Right lobe of liver (tissue), 6 donors: ENCODE results near the gene ACVRL1. TPM values are rescaled to one million over a fixed set of nuclear protein-coding genes. Genes with fewer than 3 reads are reported as not detected.

Source experiments
- ATAC-seq, 4 donors: fragments of 200-7000 bp; cut with Tn5 transposase; one replicate each; pipeline ENCODE4 v1.9.1; 2020; ENCODE audit warnings: mild to moderate bottlenecking in 4 of 4, moderate library complexity in 4 of 4
- DNase-seq, 3 donors: peaks; one replicate each; pipeline ENCODE4 v3.0.0-alpha.2; 2020
- H3K27ac ChIP-seq, 3 donors: fragments of 200-600 bp; one replicate each; pipeline ENCODE4 v1.8.0; 2022
- H3K27me3 ChIP-seq, 2 donors: fragments of 200-600 bp; one replicate each; pipeline ENCODE4 v1.8.0; 2022
- H3K36me3 ChIP-seq, 4 donors: fragments of 200-600 bp; sonication (generic) in 1 of 4; one replicate each; pipeline versions ENCODE4 v1.5.1 to v1.8.0; 2017 to 2022; ENCODE audit warnings: control low read depth in 1 of 4
- H3K4me1 ChIP-seq, 4 donors: fragments of 200-600 bp; sonication (generic) in 1 of 4; one replicate each; pipeline versions ENCODE4 v1.5.1 to v1.8.0; 2017 to 2022; ENCODE audit warnings: control low read depth in 1 of 4
- H3K4me3 ChIP-seq, 3 donors: fragments of 200-600 bp; one replicate each; pipeline ENCODE4 v1.8.0; 2022
- H3K9me3 ChIP-seq, 4 donors: fragments of 200-600 bp; sonication (generic) in 1 of 4; one replicate each; pipeline versions ENCODE4 v1.5.1 to v1.8.0; 2017 to 2022; ENCODE audit warnings: control low read depth in 1 of 4
- POLR2A ChIP-seq: fragments of 450-650 bp; IDR thresholded peaks from one replicate; pipeline ENCODE4 v1.6.1; 2017; ENCODE audit warnings: antibody characterized with exemption, mild to moderate bottlenecking
- WGBS: methylation state at CpG from one replicate; pipeline ENCODE4 v1.1.6; 2018; ENCODE audit warnings: low coverage, low lambda C conversion rate; ENCODE audit not compliant: insufficient coverage; ENCODE audit errors: missing lambda C conversion rate; 5-methylcytosine and 5-hydroxymethylcytosine counted together
- intact Hi-C, 2 donors: fragments of 100-400 bp; cut with DNase I; formaldehyde crosslinking; loops; one replicate each; pipeline versions ENCODE4 v1.11.2 to v1.14.1; 2022
- total RNA-seq, 6 experiments: library from RNA; depleted of rRNA in 2 of 6; stranded (reverse); fragments of >200 nt in 2 of 6; fragmentation: NEBNext Ultra II Directional in 3 of 6; extraction: Animal tissue kit (Norgen Biotek cat#: 25700) in 3 of 6; gene quantifications; one replicate each; pipeline versions ENCODE4 v1.1.0 to v1.2.4, GENCODE V29; 2016 to 2023
- TF ChIP-seq, protein P1 (sequence below), 4 donors: fragments of 200-600 bp in 3 of 4; fragments of 450-650 bp in 1 of 4; IDR thresholded peaks; one replicate each; pipeline versions ENCODE4 v1.5.1 to v1.8.0; 2016 to 2022; ENCODE audit warnings: antibody characterized with exemption in 4 of 4, mild to moderate bottlenecking in 2 of 4
- donor health status: DM: no; HTN: yes; CAD: no.
- donor health status: DM: no; HTN: no; CAD: no.
- donor health status: DM: no; HTN: no; CAD: no.
- donor health status: DM: no; HTN: yes; CAD: no.
- donor health status: DM: no; HTN: yes; CAD: no.

ACVRL1 gene
- total RNA-seq, 6 experiments from 2014 or later: 2.9 to 10.7 (median 6.2) TPM

DNA sequence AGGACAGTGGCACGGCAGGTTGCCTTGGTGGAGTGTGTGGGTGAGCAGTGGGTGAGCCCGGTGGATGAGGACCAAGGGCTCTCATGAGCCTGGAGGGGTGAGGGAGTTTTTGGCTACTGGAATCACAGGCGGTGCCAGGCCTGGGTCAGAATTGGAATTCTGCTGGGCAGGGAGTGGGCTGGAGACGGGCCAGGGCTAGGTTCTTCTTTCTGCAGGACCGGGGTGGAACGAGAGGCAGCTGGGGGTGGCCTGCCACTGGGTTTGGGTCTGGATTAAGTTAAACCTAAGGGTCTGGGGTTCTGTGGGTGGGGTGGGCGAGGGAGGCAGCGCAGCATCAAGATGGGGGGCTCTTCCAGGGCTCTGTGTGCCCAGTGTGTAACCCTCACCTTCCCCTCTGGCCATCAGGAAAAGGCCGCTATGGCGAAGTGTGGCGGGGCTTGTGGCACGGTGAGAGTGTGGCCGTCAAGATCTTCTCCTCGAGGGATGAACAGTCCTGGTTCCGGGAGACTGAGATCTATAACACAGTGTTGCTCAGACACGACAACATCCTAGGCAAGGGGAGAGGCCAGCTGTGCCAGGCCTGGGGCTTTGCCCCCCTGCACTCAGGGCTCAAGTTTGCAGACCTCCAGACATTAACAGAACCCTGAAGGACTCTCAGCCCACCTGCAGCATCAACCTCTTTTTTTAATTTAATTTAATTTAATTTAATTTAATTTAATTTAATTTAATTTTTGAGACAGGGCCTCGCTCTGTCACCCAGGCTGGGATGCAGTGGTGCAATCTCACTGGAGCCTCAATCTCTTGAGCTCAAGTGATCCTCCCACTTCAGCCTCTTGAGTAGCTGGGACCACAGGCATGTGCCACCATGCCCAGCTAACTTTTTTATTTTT lies 7.0 kb downstream of the ACVRL1 start:
- H3K4me3 ChIP-seq: no peak overlapping the region
- intact Hi-C loops: no loop called here

DNA sequence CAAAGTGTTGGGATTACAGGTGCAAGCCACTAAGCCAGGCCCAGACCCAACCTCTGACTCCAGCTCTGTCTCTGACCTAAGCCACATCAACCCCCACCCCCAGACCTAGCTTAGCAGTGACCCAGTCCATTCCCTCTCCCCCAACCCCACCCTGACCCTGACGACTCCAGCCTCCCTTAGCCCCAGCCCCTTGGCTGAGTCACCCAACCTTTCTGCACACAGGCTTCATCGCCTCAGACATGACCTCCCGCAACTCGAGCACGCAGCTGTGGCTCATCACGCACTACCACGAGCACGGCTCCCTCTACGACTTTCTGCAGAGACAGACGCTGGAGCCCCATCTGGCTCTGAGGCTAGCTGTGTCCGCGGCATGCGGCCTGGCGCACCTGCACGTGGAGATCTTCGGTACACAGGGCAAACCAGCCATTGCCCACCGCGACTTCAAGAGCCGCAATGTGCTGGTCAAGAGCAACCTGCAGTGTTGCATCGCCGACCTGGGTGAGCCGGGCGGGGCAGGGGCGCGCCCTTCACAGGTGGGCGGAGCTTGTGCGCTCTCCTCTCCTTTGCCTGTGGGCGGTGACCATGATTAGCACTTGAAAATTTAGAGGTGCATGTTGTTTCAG lies 7.8 kb downstream of the ACVRL1 start:
- no peak overlapping the region for H3K4me3 ChIP-seq
- ATAC-seq (no peak), DNase-seq (peak in 1 of 3 donors; percentile 18)
- no peaks in the 10 kb centered on the region for H3K9me3 ChIP-seq
- WGBS: 86% methylated on average over 2 of the region's 28 CpGs
- TF ChIP-seq POLR2A: no peak
- TF ChIP-seq, protein P1, sequence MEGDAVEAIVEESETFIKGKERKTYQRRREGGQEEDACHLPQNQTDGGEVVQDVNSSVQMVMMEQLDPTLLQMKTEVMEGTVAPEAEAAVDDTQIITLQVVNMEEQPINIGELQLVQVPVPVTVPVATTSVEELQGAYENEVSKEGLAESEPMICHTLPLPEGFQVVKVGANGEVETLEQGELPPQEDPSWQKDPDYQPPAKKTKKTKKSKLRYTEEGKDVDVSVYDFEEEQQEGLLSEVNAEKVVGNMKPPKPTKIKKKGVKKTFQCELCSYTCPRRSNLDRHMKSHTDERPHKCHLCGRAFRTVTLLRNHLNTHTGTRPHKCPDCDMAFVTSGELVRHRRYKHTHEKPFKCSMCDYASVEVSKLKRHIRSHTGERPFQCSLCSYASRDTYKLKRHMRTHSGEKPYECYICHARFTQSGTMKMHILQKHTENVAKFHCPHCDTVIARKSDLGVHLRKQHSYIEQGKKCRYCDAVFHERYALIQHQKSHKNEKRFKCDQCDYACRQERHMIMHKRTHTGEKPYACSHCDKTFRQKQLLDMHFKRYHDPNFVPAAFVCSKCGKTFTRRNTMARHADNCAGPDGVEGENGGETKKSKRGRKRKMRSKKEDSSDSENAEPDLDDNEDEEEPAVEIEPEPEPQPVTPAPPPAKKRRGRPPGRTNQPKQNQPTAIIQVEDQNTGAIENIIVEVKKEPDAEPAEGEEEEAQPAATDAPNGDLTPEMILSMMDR (IDR thresholded peaks at IDR 0.05): no peak
- H3K27ac ChIP-seq: no peak overlapping the region
- H3K36me3 ChIP-seq: no peaks in the 10 kb centered on the region
- H3K27me3 ChIP-seq: no peaks in the 10 kb centered on the region
- intact Hi-C loops: no loop called here
- H3K4me1 ChIP-seq: peaks cover 0 to 16% (median 0%) of the 10 kb centered on the region in 4 donors

More for the DNA sequence above, 7.0 kb downstream of the ACVRL1 start:
- DNase-seq: peak in 1 of 3 donors; percentile 34
- H3K9me3 ChIP-seq: no peaks in the 10 kb centered on the region
- peaks cover 0 to 16% (median 0%) of the 10 kb centered on the region in 4 donors for H3K4me1 ChIP-seq
- ATAC-seq: no peak
- H3K36me3 ChIP-seq: no peaks in the 10 kb centered on the region
- no peak for TF ChIP-seq POLR2A
- TF ChIP-seq, protein P1 (IDR thresholded peaks at IDR 0.05): no peak
- H3K27ac ChIP-seq: no peak overlapping the region
- 73% methylated on average over 8 of the region's 17 CpGs for WGBS
- no peaks in the 10 kb centered on the region for H3K27me3 ChIP-seq

GRCh38 chr12:51915951-51916350 lies 8.6 kb downstream of the ACVRL1 start:
- H3K27me3 ChIP-seq: no peaks in the 10 kb centered on the region
- no peak overlapping the region for H3K27ac ChIP-seq
- intact Hi-C loops: no loop called here
- H3K9me3 ChIP-seq: no peaks in the 10 kb centered on the region
- ATAC-seq (no peak), DNase-seq (no peak)
- WGBS: 100% methylated on average over 3 of the region's 11 CpGs
- H3K36me3 ChIP-seq: no peaks in the 10 kb centered on the region
- no peak overlapping the region for H3K4me3 ChIP-seq
- no peak for TF ChIP-seq POLR2A
- TF ChIP-seq, protein P1 (IDR thresholded peaks at IDR 0.05): no peak
- H3K4me1 ChIP-seq: peaks cover 0 to 19% (median 0%) of the 10 kb centered on the region in 4 donors

DNA sequence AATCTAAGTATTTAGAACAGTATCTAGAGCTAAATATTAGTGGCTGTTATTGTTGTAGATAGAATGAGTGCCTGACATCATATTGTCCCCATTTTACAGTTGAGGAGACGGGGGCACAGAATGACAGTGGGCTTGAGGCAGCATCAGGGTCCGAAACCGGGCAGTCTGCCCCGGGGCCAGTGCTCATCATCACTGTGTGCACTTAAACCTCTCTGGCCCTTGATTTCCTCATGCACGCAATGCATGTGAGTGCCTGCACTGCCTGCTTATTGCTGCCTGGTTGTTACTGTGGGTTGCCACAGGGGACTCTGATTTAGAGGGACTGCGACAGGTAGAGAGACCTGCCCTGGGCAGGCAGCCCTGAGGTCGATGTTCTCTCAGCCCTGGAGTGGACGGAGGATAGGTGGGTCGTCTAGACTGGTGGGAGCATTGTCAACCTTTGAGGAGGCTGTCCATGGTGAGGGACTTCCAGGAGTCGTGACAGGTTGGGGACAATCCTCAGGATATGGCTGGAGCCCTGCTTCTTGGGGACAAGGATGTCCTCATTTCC lies 9.8 kb downstream of the ACVRL1 start:
- no peaks in the 10 kb centered on the region for H3K9me3 ChIP-seq
- TF ChIP-seq, protein P1 (IDR thresholded peaks at IDR 0.05): no peak
- TF ChIP-seq POLR2A: no peak
- DNase-seq: no peak
- H3K36me3 ChIP-seq: no peaks in the 10 kb centered on the region
- peaks cover 0 to 31% (median 5%) of the 10 kb centered on the region in 4 donors for H3K4me1 ChIP-seq
- 87% methylated on average over 4 of the region's 10 CpGs for WGBS
- intact Hi-C loops: no loop called here
- no peak overlapping the region for H3K4me3 ChIP-seq
- ATAC-seq: no peak
- no peak overlapping the region for H3K27ac ChIP-seq
- no peaks in the 10 kb centered on the region for H3K27me3 ChIP-seq
